ENCODE measurements around the gene CD4.
"Not testable (repeated sequence)": the region's sequence is repeated elsewhere in the genome, so short reads cannot be mapped to it uniquely, and the experiment has no call there.

CD4 gene

DNA sequence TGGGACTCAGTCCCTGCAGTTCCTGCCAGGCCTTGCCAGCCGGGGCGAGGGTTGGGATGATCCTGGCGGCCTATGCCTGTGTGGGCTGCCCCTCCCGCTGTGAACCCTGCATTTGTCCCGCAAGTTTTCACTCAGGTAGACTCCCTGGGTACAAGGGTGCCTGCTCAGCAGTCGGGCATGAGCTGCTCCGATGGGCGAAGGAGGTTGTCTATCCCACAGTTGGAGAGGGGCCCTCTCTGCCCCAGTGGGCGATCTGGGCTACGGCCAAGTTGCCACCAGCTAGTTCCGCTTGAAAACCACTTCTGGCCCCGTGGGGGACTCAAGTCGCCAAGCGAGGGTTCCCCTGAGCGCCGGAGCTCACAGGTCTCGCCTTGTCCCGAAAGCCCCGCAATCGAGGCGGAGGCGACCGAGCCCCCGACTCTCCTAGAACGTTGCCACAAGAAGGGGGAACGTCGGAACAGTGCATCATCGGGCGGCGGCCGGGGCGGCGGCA is 77.6 kb downstream of the CD4 start:
- DNase-seq (ENCODE audit: low spot score) = no peak
- in situ Hi-C loops (cut with MboI; ENCODE audit: low sequenced_read_pairs, unreplicated experiment) = no loop called here
- TF ChIP-seq, protein P1, sequence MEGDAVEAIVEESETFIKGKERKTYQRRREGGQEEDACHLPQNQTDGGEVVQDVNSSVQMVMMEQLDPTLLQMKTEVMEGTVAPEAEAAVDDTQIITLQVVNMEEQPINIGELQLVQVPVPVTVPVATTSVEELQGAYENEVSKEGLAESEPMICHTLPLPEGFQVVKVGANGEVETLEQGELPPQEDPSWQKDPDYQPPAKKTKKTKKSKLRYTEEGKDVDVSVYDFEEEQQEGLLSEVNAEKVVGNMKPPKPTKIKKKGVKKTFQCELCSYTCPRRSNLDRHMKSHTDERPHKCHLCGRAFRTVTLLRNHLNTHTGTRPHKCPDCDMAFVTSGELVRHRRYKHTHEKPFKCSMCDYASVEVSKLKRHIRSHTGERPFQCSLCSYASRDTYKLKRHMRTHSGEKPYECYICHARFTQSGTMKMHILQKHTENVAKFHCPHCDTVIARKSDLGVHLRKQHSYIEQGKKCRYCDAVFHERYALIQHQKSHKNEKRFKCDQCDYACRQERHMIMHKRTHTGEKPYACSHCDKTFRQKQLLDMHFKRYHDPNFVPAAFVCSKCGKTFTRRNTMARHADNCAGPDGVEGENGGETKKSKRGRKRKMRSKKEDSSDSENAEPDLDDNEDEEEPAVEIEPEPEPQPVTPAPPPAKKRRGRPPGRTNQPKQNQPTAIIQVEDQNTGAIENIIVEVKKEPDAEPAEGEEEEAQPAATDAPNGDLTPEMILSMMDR (IDR thresholded peaks at IDR 0.05; ENCODE audit: borderline replicate concordance, control extremely low read depth, extremely low read depth, insufficient read depth, missing control alignments) = no peak

DNA sequence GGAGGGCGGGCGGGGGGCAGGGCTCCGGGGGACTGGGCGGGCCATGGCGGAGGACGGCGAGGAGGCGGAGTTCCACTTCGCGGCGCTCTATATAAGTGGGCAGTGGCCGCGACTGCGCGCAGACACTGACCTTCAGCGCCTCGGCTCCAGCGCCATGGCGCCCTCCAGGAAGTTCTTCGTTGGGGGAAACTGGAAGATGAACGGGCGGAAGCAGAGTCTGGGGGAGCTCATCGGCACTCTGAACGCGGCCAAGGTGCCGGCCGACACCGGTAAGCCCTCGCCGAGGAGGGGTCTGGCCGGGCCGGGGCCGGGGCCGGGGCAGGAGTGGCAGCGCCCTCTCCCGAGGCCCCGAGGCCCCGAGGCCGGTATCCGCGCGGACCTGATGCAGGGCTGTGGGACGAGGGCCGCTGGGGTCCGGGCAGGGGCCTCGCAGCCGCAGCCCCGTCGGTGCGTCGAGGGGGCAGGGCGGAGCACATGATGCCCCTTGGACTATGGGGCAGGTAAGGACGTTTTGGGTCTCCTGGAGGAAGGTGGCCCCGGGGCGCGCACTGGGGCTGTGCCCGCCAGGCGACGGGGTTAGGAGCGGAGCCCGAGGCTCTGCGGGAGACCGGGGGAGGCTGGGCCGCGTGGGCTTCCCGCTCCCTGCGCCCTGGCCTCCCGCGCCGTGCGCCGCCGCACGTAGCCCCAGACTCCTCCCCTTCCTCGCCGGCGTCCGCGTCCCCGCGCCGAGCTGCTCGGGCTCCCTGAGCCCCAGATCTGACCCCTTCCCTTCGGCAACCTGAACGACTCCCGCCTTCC is 78.3 kb downstream of the CD4 start, which contains the start of gene TPI1:
TPI1 (plus strand) TSS at position 119 of the 798 bp plus-strand sequence; CDS start at position 155, 36 bp downstream.
- peak; percentile 98 for DNase-seq (ENCODE audit: low spot score)
- TF ChIP-seq, protein P1 (IDR thresholded peaks at IDR 0.05; ENCODE audit: borderline replicate concordance, control extremely low read depth, extremely low read depth, insufficient read depth, missing control alignments) = no peak
- in situ Hi-C loops (cut with MboI; ENCODE audit: low sequenced_read_pairs, unreplicated experiment) = no loop called here

- no peak for DNase-seq (ENCODE audit: low spot score)
- TF ChIP-seq, protein P1 (IDR thresholded peaks at IDR 0.05; ENCODE audit: borderline replicate concordance, control extremely low read depth, extremely low read depth, insufficient read depth, missing control alignments) = no peak
- in situ Hi-C loops (cut with MboI; ENCODE audit: low sequenced_read_pairs, unreplicated experiment) = no loop called here
Observed at GRCh38 chr12:6868211-6869048, 79.1 kb downstream of the CD4 start.

DNA sequence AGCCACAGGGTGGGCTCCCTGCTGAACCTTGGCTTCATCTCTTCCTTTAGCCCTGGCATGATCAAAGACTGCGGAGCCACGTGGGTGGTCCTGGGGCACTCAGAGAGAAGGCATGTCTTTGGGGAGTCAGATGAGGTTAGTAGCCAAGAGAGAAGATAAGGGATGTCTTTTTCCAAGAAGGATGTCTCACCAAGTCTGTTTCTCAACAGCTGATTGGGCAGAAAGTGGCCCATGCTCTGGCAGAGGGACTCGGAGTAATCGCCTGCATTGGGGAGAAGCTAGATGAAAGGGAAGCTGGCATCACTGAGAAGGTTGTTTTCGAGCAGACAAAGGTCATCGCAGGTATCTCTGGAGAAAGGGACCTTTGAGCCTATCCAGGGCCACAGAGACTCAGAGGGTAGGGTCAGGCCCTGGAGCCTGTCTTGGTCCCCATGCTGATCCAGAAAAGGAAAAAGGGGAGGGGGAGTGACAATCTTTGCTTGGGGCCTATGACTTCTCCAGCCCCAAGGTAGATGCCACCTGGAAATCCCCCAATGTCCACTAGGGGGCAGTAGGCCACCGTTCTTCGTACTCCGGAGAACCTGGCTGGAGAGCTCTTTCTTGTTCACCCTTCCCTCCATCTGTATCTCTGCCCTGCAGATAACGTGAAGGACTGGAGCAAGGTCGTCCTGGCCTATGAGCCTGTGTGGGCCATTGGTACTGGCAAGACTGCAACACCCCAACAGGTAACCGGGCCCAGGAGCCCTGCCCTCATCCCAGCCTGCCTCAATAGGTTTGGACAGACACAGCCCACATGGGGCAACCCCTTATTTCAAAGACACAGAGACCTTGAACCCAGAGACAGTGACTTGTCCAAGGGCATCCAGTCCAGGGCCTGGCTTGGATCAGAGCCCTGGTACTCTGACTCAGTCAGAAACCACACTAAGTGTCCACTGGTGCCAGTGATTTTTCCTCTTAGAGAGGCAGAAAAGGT is 80.0 kb downstream of the CD4 start:
- TF ChIP-seq, protein P1 (IDR thresholded peaks at IDR 0.05; ENCODE audit: borderline replicate concordance, control extremely low read depth, extremely low read depth, insufficient read depth, missing control alignments) = peak; percentile 80
- peak; percentile 75 for DNase-seq (ENCODE audit: low spot score)
- in situ Hi-C loops (cut with MboI; ENCODE audit: low sequenced_read_pairs, unreplicated experiment) = no loop called here

- in situ Hi-C loops (cut with MboI; ENCODE audit: low sequenced_read_pairs, unreplicated experiment); DNase-seq (ENCODE audit: low spot score): not testable (repeated sequence)
Observed at GRCh38 chr12:6870304-6870703, 81.0 kb downstream of the CD4 start.

Data from GM13976 (cell line).